Gastrocnemius medialis (tissue), 4 donors: ENCODE results near the gene TMEM201. TPM values are rescaled to one million over a fixed set of nuclear protein-coding genes. Genes with fewer than 3 reads are reported as not detected.
"Not testable (repeated sequence)": the region's sequence is repeated elsewhere in the genome, so short reads cannot be mapped to it uniquely, and the experiment has no call there.

ENCODE experiments used
- ATAC-seq, 2 donors: fragments of 150-250 bp; one replicate each; pipeline ENCODE4 v1.9.1; 2016
- DNase-seq, 2 donors: peaks; one replicate each; pipeline ENCODE4 v3.0.0-alpha.2; 2019
- H3K27ac ChIP-seq, 4 donors: fragments of 200-600 bp; sonication (generic); 1 replicate in 1 of 4; 2 replicates in 3 of 4; pipeline ENCODE4 v1.5.1; 2016 to 2018; ENCODE audit warnings: mild to moderate bottlenecking in 2 of 4, moderate library complexity in 1 of 4
- H3K27me3 ChIP-seq, 3 donors: fragments of 200-600 bp; sonication (generic) in 2 of 3; 1 replicate in 1 of 3; 2 replicates in 2 of 3; pipeline versions ENCODE4 v1.5.1 to v1.6.0; 2016 to 2019; ENCODE audit warnings: mild to moderate bottlenecking in 1 of 3, moderate library complexity in 1 of 3
- H3K36me3 ChIP-seq, 2 donors: fragments of 200-600 bp; sonication (generic) in 1 of 2; one replicate each; pipeline ENCODE4 v1.5.1; 2017 to 2018
- H3K4me1 ChIP-seq, 2 donors: fragments of 200-600 bp; sonication (generic) in 1 of 2; one replicate each; pipeline ENCODE4 v1.5.1; 2016 to 2017; ENCODE audit warnings: mild to moderate bottlenecking in 2 of 2
- H3K4me3 ChIP-seq, 4 donors: fragments of 200-600 bp; sonication (generic) in 3 of 4; 1 replicate in 1 of 4; 2 replicates in 3 of 4; pipeline ENCODE4 v1.5.1; 2016 to 2019; ENCODE audit warnings: mild to moderate bottlenecking in 2 of 4
- H3K9me3 ChIP-seq, 3 donors: fragments of 200-600 bp; sonication (generic) in 2 of 3; 1 replicate in 1 of 3; 2 replicates in 2 of 3; pipeline ENCODE4 v1.5.1; 2016 to 2019
- CTCF ChIP-seq, 5 experiments: fragments of 450-650 bp in 3 of 5; fragments of 200-600 bp in 2 of 5; sonication (generic) in 2 of 5; IDR thresholded peaks in 4 of 5; conservative IDR thresholded peaks in 1 of 5; 1 replicate in 4 of 5; 2 replicates in 1 of 5; pipeline ENCODE4 v1.5.1; 2016 to 2019; ENCODE audit warnings: antibody characterized with exemption in 5 of 5, mild to moderate bottlenecking in 3 of 5, moderate library complexity in 3 of 5
- POLR2A ChIP-seq, 2 donors: fragments of 450-650 bp; IDR thresholded peaks; one replicate each; pipeline ENCODE4 v1.6.1; 2017; ENCODE audit warnings: antibody characterized with exemption in 2 of 2, mild to moderate bottlenecking in 2 of 2, moderate library complexity in 2 of 2
- in situ Hi-C, 4 donors: fragments of 200-750 bp; cut with MboI; loops; one replicate each; pipeline versions ENCODE4 v1.15.0 to v1.8.0; 2017; ENCODE audit warnings: low sequenced_read_pairs in 4 of 4
- intact Hi-C: fragments of 100-400 bp; cut with DNase I; formaldehyde crosslinking; loops from one replicate; pipeline ENCODE4 v1.15.1; 2023; ENCODE audit warnings: low total_unique reads
- total RNA-seq, 4 donors: library from RNA; depleted of rRNA; stranded (reverse); fragments of >200 nt; gene quantifications; one replicate each; pipeline versions ENCODE4 v1.1.0 to v1.2.3, GENCODE V29; 2016

TMEM201 gene
- total RNA-seq, 4 donors from 2014 or later: 21.5 to 67.6 (median 31.7) TPM

GRCh38 chr1:9618909-9619679 is 30.4 kb downstream of the TMEM201 start:
- Histone ChIP-seq H3K4me3 (no peak overlapping the region), H3K27ac (no peak overlapping the region), H3K9me3 (no peaks in the 10 kb centered on the region), H3K36me3 (no peaks in the 10 kb centered on the region), H3K4me1 (no peaks in the 10 kb centered on the region), H3K27me3 (peaks cover 5 to 20% (median 9%) of the 10 kb centered on the region in 3 donors)
- intact Hi-C loops (no loop called here), in situ Hi-C loops (no loop called here)
- TF ChIP-seq CTCF (IDR thresholded peaks at IDR 0.05 in 4 of 5, conservative IDR thresholded peaks at IDR 0.05 in 1 of 5) (no peak), POLR2A (IDR thresholded peaks at IDR 0.05) (no peak)
- no peak for ATAC-seq
- DNase-seq: no peak

GRCh38 chr1:9621032-9621431 is 32.3 kb downstream of the TMEM201 start:
- TF ChIP-seq POLR2A (IDR thresholded peaks at IDR 0.05): no peak
- TF ChIP-seq CTCF (IDR thresholded peaks at IDR 0.05 in 4 of 5, conservative IDR thresholded peaks at IDR 0.05 in 1 of 5): no peak
- no peaks in the 10 kb centered on the region for H3K36me3 ChIP-seq
- ATAC-seq (no peak), DNase-seq (no peak)
- intact Hi-C loops (no loop called here), in situ Hi-C loops (no loop called here)
- no peak overlapping the region for H3K27ac ChIP-seq
- H3K4me3 ChIP-seq: no peak overlapping the region
- H3K27me3 ChIP-seq: peaks cover 5 to 20% (median 14%) of the 10 kb centered on the region in 3 donors
- no peaks in the 10 kb centered on the region for H3K9me3 ChIP-seq
- H3K4me1 ChIP-seq: no peaks in the 10 kb centered on the region

DNA sequence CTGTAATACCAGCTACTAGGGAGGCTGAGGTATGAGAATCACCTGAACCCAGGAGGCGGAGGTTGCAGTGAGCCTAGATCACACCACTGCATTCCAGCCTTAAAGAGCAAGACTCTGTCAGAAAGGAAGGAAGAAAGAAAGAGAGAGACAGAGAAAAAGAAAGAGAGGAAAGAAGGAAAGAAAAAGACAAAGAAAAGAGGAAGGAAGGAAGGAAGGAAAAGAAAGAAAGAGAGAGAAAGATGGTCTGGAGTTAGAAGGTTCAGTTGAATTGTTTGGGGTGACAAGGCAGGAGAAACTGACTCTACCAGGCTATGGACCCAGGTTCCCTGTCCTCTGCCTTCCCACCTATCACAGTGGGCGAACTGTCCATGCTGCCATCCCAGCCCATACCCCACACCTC is 35.4 kb downstream of the TMEM201 start:
- no peak for DNase-seq
- Histone ChIP-seq H3K4me1 (peaks cover 0 to 5% of the 10 kb centered on the region in 2 donors), H3K27ac (no peak overlapping the region), H3K36me3 (no peaks in the 10 kb centered on the region), H3K9me3 (no peaks in the 10 kb centered on the region), H3K27me3 (peaks cover 5 to 18% (median 10%) of the 10 kb centered on the region in 3 donors), H3K4me3 (no peak overlapping the region)
- ATAC-seq: no peak
- in situ Hi-C loops: no loop called here
- no peak for TF ChIP-seq POLR2A (IDR thresholded peaks at IDR 0.05)
- no peak for TF ChIP-seq CTCF (IDR thresholded peaks at IDR 0.05 in 4 of 5, conservative IDR thresholded peaks at IDR 0.05 in 1 of 5)
- intact Hi-C loops: no loop called here

DNA sequence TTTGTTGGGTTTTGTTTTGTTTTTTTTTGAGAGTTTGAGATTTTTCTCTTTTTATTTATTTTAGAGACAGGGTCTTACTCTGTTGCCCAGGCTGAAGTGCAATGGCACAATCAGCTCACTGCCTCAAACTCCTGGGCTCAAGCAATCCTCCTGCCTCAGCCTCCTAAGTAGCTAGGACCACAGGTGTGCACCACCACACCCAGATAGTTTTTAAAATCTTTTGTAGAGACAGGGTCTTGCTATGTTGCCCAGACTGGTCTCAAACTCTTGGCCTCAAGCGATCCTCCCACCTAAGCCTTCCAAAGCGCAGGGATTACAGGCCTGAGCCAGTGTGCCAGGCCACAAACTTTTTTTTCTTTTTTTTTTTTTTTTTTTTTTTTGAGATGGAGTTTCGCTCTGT is 36.3 kb downstream of the TMEM201 start:
- H3K27ac ChIP-seq, H3K36me3 ChIP-seq, DNase-seq, H3K4me3 ChIP-seq, H3K9me3 ChIP-seq, ATAC-seq, H3K4me1 ChIP-seq, intact Hi-C loops: not testable (repeated sequence)
- peaks cover 3 to 16% (median 4%) of the 10 kb centered on the region in 3 donors for H3K27me3 ChIP-seq
- in situ Hi-C loops: loop anchor here in 1 of 4 donors (5.0 to 25.0 kb wide), 2 partner anchors 242 to 812 kb away; partner anchors contain the start of gene CENPS

- peaks cover 0 to 5% of the 10 kb centered on the region in 2 donors for H3K4me1 ChIP-seq
- H3K36me3 ChIP-seq: no peaks in the 10 kb centered on the region
- intact Hi-C loops: no loop called here
- H3K4me3 ChIP-seq: no peak overlapping the region
- ATAC-seq (no peak), DNase-seq (no peak)
- H3K9me3 ChIP-seq: no peaks in the 10 kb centered on the region
- H3K27me3 ChIP-seq: peaks cover 0 to 10% (median 3%) of the 10 kb centered on the region in 3 donors
- H3K27ac ChIP-seq: no peak overlapping the region
- in situ Hi-C loops: loop anchor here in 1 of 4 donors (5.0 to 25.0 kb wide), 2 partner anchors 241 to 811 kb away; partner anchors contain the start of gene CENPS
- TF ChIP-seq CTCF (IDR thresholded peaks at IDR 0.05 in 4 of 5, conservative IDR thresholded peaks at IDR 0.05 in 1 of 5) (no peak), POLR2A (IDR thresholded peaks at IDR 0.05) (no peak)
Measured at GRCh38 chr1:9626201-9626608, 37.5 kb downstream of the TMEM201 start.
